Transverse colon (tissue), 4 donors: ENCODE data around the gene TENT5C. TPM values are rescaled to one million over a fixed set of nuclear protein-coding genes. Genes with fewer than 3 reads are reported as not detected.

ENCODE experiments used
- DNase-seq: peaks from one replicate; pipeline ENCODE4 v3.0.0-alpha.2; 2019
- H3K27ac ChIP-seq, 4 donors: fragments of 200-600 bp; sonication (generic); 2 replicates each; pipeline ENCODE4 v1.5.1; 2016 to 2018; ENCODE audit warnings: inconsistent platforms in 4 of 4
- H3K27me3 ChIP-seq: fragments of 200-600 bp; sonication (generic); 2 replicates; pipeline ENCODE4 v1.5.1; 2017; ENCODE audit warnings: inconsistent platforms
- H3K36me3 ChIP-seq, 4 donors: fragments of 200-600 bp; sonication (generic); 2 replicates each; pipeline ENCODE4 v1.5.1; 2017 to 2019; ENCODE audit warnings: inconsistent platforms in 4 of 4
- H3K4me1 ChIP-seq, 4 donors: fragments of 200-600 bp; sonication (generic); 2 replicates each; pipeline ENCODE4 v1.5.1; 2017 to 2020; ENCODE audit warnings: inconsistent platforms in 4 of 4
- H3K4me3 ChIP-seq, 4 donors: fragments of 200-600 bp; sonication (generic); 1 replicate in 1 of 4; 2 replicates in 3 of 4; pipeline versions ENCODE4 v1.5.1 to v1.6.1; 2017 to 2019; ENCODE audit warnings: inconsistent platforms in 4 of 4
- H3K9me3 ChIP-seq, 2 donors: fragments of 200-600 bp; sonication (generic); 2 replicates each; pipeline ENCODE4 v1.5.1; 2017 to 2019; ENCODE audit warnings: inconsistent platforms in 2 of 2
- CTCF ChIP-seq, 5 experiments: fragments of 200-600 bp in 3 of 5; fragments of 450-650 bp in 2 of 5; sonication (generic) in 3 of 5; IDR thresholded peaks; 1 replicate in 2 of 5; 2 replicates in 3 of 5; pipeline ENCODE4 v1.5.1; 2016 to 2017; ENCODE audit warnings: antibody characterized with exemption in 5 of 5, inconsistent platforms in 3 of 5, mild to moderate bottlenecking in 2 of 5, moderate library complexity in 1 of 5
- EP300 ChIP-seq: sonication (generic); formaldehyde crosslinking; IDR thresholded peaks from one replicate; pipeline ENCODE4 v1.6.1; 2017; ENCODE audit warnings: antibody characterized with exemption, low read depth
- POLR2A ChIP-seq: fragments of 450-650 bp; IDR thresholded peaks from one replicate; pipeline ENCODE4 v1.6.1; 2016; ENCODE audit warnings: antibody characterized with exemption, mild to moderate bottlenecking, moderate library complexity
- POLR2AphosphoS5 ChIP-seq, 3 donors: sonication (generic); formaldehyde crosslinking; IDR thresholded peaks; one replicate each; pipeline ENCODE4 v1.6.1; 2016; ENCODE audit warnings: antibody characterized with exemption in 3 of 3
- WGBS, 2 donors: methylation state at CpG; one replicate each; pipeline ENCODE4 v1.1.5; 2018; ENCODE audit warnings: low coverage in 1 of 2; 5-methylcytosine and 5-hydroxymethylcytosine counted together
- in situ Hi-C, 4 donors: fragments of 200-750 bp; cut with MboI; loops; one replicate each; pipeline versions ENCODE4 v1.15.0 to v1.15.1; 2017; ENCODE audit warnings: low sequenced_read_pairs in 3 of 4, low pct_ligation_motif_present in 1 of 4, low pct_unique_long_range_greater_than_20kb in 1 of 4
- intact Hi-C: fragments of 100-400 bp; cut with DNase I; formaldehyde crosslinking; loops from one replicate; pipeline ENCODE4 v1.15.1; 2023; ENCODE audit warnings: low total_unique reads
- total RNA-seq, 4 donors: library from RNA; depleted of rRNA; stranded (reverse); fragments of >200 nt; gene quantifications; one replicate each; pipeline ENCODE4 v1.1.0, GENCODE V29; 2016

TENT5C gene
- total RNA-seq, 4 donors from 2014 or later, result 3.4 to 30.8 (median 18.1) TPM

- no peak for TF ChIP-seq POLR2AphosphoS5 (IDR thresholded peaks at IDR 0.05)
- no peak for TF ChIP-seq POLR2A
- no peak for TF ChIP-seq EP300
- TF ChIP-seq CTCF (IDR thresholded peaks at IDR 0.05), result no peak
- in situ Hi-C loops (no loop called here), intact Hi-C loops (no loop called here)
- H3K4me1 ChIP-seq, result peaks cover 0 to 30% (median 22%) of the 10 kb centered on the region in 4 donors
- H3K36me3 ChIP-seq, result no peaks in the 10 kb centered on the region
- WGBS, 2 donors, result 78 to 92% methylated on average over 2 to 3 of the region's 3 CpGs
- no peak overlapping the region for H3K27ac ChIP-seq
- H3K9me3 ChIP-seq, result no peaks in the 10 kb centered on the region
- H3K27me3 ChIP-seq, result no peaks in the 10 kb centered on the region
- DNase-seq, result no peak
- H3K4me3 ChIP-seq, result no peak overlapping the region
Observed at GRCh38 chr1:117566556-117566955, 39.3 kb upstream of the TENT5C start.

- peaks cover 0 to 35% (median 27%) of the 10 kb centered on the region in 4 donors for H3K4me1 ChIP-seq
Observed at GRCh38 chr1:117567435-117567834, 38.4 kb upstream of the TENT5C start.

GRCh38 chr1:117567976-117568375 is 37.9 kb upstream of the TENT5C start:
- Histone ChIP-seq H3K4me1 (peaks cover 0 to 33% (median 24%) of the 10 kb centered on the region in 4 donors), H3K27me3 (no peaks in the 10 kb centered on the region), H3K9me3 (no peaks in the 10 kb centered on the region), H3K36me3 (no peaks in the 10 kb centered on the region), H3K27ac (no peak overlapping the region), H3K4me3 (no peak overlapping the region)
- in situ Hi-C loops, result no loop called here
- intact Hi-C loops, result no loop called here
- 71% methylated on average over 3 of the region's 3 CpGs; no CpG with 5 or more reads in 1 of the 2 donors for WGBS, 2 donors
- no peak for DNase-seq
- no peak for TF ChIP-seq POLR2AphosphoS5 (IDR thresholded peaks at IDR 0.05)
- TF ChIP-seq POLR2A, result no peak
- no peak for TF ChIP-seq EP300

More at GRCh38 chr1:117567435-117567834, 38.4 kb upstream of the TENT5C start:
- Histone ChIP-seq H3K36me3 (no peaks in the 10 kb centered on the region), H3K9me3 (no peaks in the 10 kb centered on the region), H3K4me3 (no peak overlapping the region), H3K27me3 (no peaks in the 10 kb centered on the region), H3K27ac (no peak overlapping the region)
- in situ Hi-C loops, result no loop called here
- intact Hi-C loops, result no loop called here
- no peak for DNase-seq
- no peak for TF ChIP-seq POLR2A
- no peak for TF ChIP-seq EP300
- no peak for TF ChIP-seq POLR2AphosphoS5 (IDR thresholded peaks at IDR 0.05)
- TF ChIP-seq CTCF (IDR thresholded peaks at IDR 0.05), result no peak
- WGBS, 2 donors, result 95% methylated on average over 10 of the region's 10 CpGs; no CpG with 5 or more reads in 1 of the 2 donors

- no peak overlapping the region for H3K27ac ChIP-seq
- H3K27me3 ChIP-seq, result no peaks in the 10 kb centered on the region
- whole genome bisulfite sequencing, 2 donors, result 92 to 97% methylated on average over 5 to 6 of the region's 6 CpGs
- peaks cover 0 to 34% (median 17%) of the 10 kb centered on the region in 4 donors for H3K4me1 ChIP-seq
- no peaks in the 10 kb centered on the region for H3K9me3 ChIP-seq
- no peaks in the 10 kb centered on the region for H3K36me3 ChIP-seq
- TF ChIP-seq POLR2A, result no peak
- TF ChIP-seq EP300, result no peak
- TF ChIP-seq POLR2AphosphoS5 (IDR thresholded peaks at IDR 0.05), result no peak
- intact Hi-C loops, result no loop called here
- no peak overlapping the region for H3K4me3 ChIP-seq
- DNase-seq, result no peak
- in situ Hi-C loops, result no loop called here
Observed at GRCh38 chr1:117568999-117569398, 36.8 kb upstream of the TENT5C start.

GRCh38 chr1:117569856-117570255 is 36.0 kb upstream of the TENT5C start:
- Histone ChIP-seq H3K36me3 (no peaks in the 10 kb centered on the region), H3K27ac (no peak overlapping the region), H3K9me3 (no peaks in the 10 kb centered on the region), H3K4me1 (peaks cover 0 to 34% (median 17%) of the 10 kb centered on the region in 4 donors), H3K4me3 (no peak overlapping the region), H3K27me3 (no peaks in the 10 kb centered on the region)
- in situ Hi-C loops, result no loop called here
- intact Hi-C loops, result no loop called here
- no peak for DNase-seq
- TF ChIP-seq POLR2A (no peak), POLR2AphosphoS5 (IDR thresholded peaks at IDR 0.05) (no peak), CTCF (IDR thresholded peaks at IDR 0.05) (no peak), EP300 (no peak)
- WGBS, 2 donors, result 42 to 47% methylated on average over 3 of the region's 3 CpGs
